Activated effector memory CD4-positive, alpha-beta T cell treated with Interleukin-2 at 50 U/mL for 16 hours (primary cell): ENCODE results near the gene STMN3.
A peak's percentile ranks its signal among the peaks of the same experiment; 100 is the strongest.
"Not testable (repeated sequence)": the region's sequence is repeated elsewhere in the genome, so short reads cannot be mapped to it uniquely, and the experiment has no call there.

Experiments
- DNase-seq: peaks from one replicate; pipeline ENCODE4 v3.0.0-alpha.2; 2020

Gene STMN3

DNA sequence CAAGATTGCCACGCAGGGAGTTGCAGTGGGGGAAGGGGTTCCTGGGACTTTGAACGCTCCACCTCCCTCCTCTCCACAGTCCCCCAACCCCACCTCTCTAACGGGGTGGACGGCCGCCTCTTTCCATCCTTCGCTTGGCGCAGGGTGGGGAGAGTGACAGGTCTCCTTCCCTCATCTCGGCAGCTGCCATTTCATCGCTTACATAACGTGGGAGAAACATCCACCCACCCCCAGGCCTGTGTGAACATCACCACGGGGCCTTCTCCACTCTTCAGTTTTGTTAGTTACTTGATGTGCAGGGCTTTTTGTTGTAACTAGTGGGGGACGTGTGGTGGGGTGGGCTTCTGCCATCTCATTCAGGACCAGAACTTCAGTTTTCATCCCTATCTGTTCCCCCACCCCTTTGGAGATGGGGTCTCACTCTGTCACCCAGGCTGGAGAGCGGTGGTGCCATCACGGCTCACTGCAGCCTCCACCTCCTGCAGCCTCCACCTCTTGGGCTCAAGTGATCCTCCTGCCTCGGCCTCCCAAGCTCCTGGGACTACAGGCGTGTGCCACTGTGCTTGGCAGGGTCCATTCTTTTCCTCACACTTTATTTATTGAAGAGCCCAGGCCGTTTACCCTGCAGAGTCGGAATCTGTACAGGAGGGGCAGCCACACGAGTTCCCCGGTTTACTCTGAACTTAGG is 22.6 kb upstream of the STMN3 start:
- DNase-seq, result no peak

DNA sequence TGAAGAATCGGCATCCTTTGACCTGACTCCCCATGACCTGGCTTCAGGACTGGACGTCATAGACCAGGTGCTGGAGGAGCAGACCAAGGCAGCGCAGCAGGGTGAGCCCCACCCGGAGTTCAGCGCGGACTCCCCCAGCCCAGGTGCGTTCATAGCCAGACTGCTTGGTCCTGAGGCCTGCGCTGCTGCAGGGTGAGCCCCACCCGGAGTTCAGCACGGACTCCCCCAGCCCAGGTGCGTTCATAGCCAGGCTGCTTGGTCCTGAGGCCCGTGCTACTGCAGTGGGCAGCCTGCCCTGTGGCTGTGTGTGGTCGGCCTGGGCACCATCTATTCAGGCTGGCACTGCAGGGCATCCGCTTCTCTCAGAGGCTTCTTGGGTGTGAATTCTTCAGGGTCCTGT is 20.7 kb upstream of the STMN3 start:
- no peak for DNase-seq

DNA sequence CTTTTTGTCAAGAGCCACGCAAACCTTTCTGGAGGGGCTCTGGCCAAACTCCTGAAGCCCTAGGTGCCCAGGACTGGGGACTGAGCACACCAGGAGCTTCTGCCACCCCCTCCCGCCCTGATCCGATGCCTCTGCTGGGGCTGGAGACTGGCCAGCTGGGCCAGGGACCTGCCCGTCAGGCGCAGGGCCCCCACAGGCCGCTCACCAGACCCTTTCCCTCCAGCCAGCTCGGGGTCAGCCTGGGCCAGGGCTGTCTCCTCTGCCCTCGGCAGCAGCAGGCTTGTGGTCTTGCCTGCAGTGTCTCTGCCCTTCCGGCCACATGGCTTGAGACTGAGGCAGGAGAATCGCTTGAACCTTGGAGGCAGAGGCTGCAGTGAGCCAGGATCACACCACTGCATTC is 19.4 kb upstream of the STMN3 start:
- DNase-seq, result no peak

DNA sequence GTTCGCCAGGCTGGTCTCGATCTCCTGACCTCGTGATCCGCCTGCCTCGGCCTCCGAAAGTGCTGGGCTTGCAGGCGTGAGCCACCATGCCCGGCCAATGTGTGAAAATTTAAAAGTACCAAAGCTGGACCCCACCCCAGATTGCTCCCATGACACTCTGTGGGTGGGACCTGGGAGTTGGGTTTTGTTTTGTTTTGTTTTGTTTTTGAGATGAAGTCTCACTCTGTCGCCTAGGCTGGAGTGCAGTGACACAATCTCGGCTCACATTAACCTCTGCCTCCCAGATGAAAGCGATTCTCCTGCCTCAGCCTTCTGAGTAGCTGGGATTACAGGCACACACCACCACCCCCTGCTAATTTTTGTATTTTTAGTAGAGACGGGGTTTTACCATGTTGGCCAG is 18.5 kb upstream of the STMN3 start:
- not testable (repeated sequence) for DNase-seq

DNA sequence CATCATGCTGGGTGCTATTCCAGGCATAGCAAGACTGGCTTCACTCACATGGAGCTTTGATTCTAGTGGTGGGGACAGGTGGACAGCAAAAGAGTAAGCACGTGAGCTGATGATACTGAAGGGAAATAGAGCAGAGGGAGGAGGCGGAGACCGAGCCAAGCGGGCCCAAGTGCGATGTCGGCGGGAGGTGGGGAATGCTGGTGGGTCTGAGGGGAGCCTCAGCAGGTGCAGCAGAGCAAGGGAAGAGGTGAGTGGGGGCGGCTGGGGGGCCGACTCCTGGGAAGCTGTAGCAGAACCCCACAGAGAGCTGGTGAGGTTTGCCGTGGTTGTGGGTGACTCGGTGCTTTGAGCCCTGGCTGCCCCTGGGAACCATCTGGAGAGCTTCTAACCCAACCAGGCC is 15.1 kb upstream of the STMN3 start:
- no peak for DNase-seq

DNA sequence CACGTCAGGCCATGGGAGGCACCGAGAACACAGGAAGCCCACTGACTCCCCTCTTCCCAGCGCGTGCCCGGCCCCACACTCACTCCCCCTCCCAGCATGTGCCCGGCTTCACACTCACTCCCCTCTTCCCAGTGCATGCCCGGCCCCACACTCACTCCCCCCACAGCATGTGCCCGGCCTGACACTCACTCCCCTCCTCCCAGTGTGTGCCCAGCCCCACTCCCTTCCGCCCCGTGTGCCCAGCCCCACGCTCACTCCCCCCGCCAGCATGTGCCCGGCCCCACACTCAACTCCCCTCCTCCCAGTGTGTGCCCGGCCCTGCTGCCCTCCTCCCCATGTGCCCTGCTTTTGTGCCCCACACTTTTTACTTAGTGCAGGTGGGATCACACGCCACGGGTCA is 14.6 kb upstream of the STMN3 start:
- DNase-seq, result no peak

DNA sequence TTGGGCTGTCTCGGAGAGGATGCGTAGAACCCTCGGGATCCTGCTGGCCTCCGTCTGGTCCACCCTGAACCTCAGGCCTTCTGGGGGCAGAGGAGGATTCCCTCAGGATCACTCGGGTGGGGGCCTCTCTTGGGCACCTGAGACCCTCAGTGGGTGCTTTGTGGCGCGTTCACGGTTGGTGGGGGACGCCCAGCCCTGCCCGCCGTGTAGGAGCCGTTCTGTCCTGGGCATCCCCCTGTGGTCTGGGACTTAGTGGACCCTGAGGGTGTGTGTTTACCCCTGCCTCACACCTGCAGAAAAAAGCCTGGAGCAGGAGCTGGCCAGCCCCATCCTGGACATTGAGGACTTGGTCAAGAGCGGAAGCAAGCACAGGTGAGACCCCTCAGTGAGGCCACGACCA is 12.5 kb upstream of the STMN3 start:
- DNase-seq, result no peak

DNA sequence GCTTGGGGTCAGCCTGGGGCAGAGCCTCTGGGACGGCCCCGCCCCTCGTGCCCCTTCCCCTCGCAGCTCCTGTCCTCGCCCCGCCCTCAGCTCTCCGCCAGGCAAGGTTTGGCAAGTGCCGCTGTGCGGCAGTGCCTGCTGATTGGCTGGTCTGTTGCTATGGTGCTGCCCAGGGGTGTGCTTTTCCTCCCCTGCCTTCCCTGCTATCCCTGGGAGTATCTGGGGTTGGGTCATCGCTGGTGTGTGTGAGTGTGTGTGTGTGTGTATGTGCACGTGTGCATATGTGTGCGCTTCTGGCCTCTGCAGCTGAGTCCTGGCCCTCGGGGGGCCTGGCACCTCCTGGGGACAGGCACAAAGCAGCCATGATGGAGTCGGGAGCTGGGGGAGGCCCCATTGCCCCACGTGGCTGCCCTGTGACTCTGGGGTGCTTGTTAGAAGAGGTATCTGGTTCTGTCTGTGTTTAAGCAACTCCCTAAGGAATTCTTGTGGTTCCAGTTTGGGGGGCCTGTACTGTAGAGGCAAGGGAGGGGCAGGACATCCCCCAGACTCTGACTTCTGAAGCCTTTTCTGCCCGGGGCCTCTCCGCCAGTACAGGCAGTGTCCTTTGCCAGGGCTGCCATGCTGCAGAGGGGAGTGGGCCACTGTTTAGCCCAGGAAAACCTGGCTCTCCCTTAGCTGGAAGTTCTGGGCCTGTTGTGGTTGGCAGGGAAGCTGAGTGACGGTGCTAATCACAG is 11.8 kb upstream of the STMN3 start:
- no peak for DNase-seq

DNA sequence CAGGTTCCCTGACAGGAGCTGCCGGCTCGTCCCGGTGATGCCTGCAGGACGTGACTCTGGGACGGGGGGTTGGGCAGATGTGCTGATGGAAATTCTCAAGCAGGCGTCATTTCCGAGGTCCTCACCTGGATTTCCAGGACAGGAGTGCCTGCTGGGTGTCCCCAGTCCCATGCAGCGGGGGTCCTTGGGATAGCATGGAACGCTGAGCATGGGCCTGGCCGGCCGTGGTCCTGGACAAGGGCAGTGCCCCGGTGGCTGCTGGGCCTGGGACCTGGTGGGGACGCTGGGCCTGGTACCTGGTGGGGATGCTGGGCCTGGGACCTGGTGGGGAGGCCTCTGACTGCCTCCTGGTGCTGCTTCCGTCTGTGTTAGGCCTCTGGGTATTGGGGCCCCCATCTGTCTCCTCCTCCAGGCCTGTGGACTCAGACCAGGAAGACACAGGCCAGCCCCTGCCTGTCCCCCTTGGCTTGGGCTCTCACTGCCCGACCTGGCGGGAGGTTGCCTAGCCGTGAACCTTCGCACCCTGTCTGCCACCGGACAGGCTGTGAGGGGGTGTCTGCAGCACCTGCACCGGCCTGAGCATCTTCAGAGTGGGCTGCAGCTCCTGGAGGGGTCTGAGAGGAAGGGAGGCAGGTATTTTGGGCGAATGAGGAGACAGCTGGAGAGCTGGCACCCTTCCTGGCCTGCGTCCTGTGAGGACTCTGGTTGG is 11.1 kb upstream of the STMN3 start:
- DNase-seq, result no peak

DNA sequence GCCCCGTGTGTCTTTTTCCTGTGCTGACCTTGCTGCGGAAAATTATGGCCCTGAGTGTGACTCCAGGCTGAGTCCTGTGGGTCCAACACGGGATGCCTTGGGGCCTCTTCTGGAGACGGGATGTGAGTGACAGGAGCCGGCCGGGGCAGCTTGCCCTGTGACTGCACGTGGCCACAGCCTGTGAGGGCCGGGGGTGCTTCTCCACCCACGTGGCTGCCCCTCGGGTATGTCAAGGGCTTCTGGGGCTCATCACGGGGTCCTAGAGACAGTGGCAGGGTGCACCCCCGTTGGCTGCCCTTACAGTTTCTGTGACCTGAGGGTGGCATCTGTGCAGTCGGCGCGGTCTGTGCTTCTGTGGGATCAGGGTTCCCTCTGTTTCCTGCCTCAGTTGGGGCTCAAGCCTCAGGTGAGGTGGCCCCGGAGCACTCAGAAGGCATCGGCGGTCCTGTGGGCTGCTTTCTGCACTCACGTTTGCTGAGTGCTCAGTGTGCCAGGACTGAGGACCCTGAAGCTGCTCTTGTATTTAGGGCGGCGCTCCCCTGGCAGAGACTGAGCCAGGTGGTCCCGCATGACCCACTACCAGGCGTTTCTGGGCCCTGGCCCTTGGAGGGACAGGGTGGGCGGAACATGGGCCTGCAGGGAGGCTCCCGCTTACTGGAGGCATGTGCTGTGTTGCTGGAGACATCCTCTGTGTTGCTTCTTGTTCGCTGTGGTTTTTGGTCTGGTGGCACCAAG is 10.3 kb upstream of the STMN3 start:
- DNase-seq, result no peak

DNA sequence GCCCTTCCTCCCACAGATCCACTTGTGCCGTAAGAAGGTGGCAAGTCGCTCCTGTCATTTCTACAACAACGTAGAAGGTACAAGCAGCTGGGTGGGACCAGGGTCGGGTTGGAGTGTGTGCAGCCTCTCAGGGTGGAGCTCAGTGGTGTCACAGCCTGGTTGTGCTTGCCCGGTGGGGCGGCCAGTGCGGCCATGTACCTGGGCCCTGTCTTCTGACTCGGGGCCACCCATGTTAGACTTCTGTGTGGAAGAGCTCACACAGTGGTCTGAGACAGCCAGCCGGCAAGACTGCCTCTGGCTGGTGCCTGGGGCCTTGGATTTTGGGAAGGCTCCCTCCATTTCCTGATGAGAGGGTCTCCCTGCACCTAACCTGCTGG is 9.6 kb upstream of the STMN3 start:
- DNase-seq, result no peak

DNA sequence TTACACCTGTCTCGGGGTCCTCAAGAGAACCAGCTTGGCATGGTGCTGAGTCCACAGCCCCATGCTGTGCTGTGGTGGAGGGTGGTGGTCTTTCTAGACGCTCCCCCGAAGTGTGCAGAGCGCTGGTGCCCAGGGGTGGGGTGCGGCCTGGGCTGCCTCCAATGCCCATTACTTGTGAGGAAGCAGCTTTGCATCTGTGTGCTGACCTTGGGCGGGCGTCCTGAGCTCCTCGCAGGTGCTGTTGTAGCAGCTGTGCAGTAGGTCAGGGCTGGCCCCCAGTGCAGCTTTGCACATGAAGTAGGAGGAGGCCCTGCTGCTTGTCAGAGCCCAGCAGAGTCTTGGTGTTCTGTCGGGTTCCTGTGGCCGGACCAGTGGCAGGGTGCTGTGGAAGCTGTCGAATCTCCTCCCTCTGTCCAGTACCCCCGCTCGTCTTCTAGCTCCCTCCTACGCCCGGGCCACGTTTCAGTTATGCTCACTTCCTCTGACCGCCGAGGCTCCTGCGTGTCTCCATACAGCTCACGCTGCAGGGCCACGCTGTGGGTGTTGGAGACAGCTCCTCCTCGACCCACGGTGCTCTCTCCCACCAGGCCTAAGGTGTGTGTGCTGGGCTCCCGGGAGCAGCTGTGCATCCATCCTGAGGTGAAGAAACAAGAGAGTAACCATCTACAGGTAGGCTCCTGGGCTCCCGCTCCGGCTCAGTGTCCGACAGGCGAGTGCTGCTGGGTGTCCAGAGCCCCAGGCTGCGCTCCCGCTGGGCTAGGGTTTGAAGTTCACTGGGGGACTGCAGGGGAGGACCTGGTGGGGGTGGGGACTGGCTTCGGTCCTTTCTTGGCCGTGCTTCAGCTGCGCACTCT is 9.0 kb upstream of the STMN3 start:
- no peak for DNase-seq

DNA sequence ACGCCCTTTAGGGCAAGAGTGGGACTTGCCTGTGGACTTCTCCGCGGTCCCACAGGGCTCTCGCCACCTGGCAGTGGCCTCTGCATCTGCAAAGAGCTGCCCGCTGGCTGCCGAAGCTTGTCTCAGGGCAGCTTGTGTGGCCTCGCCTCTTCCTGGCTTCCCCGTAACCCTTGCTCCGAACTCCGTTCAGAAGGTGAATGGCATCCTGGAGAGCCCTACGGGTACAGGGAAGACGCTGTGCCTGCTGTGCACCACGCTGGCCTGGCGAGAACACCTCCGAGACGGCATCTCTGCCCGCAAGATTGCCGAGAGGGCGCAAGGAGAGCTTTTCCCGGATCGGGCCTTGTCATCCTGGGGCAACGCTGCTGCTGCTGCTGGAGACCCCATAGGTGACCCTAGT is 7.9 kb upstream of the STMN3 start:
- DNase-seq, result no peak

DNA sequence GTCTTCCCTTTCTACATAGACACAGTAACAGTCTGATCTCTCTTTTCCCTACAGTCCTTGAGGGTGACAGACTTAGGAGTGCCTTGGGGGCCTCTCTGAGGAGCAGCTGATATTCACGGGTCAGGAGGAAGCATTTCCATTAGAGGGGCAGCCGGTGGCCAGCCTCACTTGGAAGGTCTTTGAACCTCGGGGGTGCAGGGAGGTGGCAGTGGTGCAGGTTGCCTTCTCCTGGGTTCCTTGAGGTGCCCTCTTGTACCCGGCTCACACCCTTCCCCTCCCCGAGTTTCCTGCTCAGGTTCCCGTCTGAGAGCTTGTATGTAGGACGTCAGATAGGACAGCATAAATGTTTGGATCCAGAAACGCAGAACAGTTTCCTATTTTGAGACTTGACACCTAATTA is 7.4 kb upstream of the STMN3 start:
- no peak for DNase-seq

DNA sequence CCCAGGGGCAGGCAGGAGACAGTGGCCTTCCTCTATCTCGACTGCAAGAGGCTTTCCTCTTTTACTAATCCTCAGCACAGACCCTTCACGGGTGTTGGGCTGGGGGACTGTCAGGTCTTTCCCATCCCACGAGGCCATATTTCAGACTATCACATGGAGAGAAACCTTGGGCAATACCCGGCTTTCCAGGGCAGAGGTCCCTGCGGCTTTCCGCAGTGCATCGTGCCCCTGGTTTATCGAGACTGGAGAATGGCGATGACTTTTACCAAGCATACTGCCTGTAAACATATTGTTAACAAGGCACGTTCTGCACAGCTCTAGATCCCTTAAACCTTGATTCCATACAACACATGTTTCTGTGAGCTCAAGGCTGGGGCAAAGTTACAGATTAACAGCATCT is 7.0 kb upstream of the STMN3 start:
- not testable (repeated sequence) for DNase-seq

DNA sequence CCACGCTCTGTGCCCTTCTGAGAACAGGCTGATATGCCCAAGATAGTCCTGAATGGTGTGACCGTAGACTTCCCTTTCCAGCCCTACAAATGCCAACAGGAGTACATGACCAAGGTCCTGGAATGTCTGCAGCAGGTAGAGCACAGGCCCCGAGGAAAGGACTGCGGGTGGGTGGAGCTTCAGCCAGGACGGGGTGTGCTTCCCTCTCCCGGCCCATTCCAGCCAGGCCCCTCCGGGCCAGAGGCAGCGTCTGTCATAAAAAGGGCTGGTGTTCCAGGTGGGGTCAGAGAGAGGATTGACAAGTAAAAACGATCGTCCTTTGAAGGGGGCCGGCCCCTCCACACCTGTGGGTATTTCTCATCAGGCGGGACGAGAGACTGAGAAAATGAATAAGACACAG is 6.1 kb upstream of the STMN3 start:
- DNase-seq, result no peak

DNA sequence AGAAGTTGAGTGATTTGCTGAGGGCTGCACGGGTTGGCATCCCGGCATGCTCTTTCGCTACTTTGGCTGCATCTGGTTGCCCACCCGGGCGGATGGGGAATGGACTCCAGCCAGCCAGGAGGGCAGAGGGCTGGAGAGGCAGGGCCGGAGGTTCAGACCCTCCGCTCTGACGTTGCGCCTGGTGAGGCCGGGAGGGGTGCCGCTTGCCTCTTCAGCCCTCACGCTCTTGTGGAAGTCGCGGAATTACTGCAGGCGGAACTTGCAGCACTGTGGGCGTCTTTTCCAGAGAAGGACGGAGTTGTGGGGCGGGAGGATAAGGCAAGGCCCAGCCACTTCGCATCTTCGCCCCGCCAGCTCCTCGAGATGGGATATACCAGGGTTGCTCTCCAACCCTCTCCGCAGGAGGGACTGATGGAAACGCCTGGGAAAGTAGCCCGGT is 5.5 kb upstream of the STMN3 start:
- no peak for DNase-seq

DNA sequence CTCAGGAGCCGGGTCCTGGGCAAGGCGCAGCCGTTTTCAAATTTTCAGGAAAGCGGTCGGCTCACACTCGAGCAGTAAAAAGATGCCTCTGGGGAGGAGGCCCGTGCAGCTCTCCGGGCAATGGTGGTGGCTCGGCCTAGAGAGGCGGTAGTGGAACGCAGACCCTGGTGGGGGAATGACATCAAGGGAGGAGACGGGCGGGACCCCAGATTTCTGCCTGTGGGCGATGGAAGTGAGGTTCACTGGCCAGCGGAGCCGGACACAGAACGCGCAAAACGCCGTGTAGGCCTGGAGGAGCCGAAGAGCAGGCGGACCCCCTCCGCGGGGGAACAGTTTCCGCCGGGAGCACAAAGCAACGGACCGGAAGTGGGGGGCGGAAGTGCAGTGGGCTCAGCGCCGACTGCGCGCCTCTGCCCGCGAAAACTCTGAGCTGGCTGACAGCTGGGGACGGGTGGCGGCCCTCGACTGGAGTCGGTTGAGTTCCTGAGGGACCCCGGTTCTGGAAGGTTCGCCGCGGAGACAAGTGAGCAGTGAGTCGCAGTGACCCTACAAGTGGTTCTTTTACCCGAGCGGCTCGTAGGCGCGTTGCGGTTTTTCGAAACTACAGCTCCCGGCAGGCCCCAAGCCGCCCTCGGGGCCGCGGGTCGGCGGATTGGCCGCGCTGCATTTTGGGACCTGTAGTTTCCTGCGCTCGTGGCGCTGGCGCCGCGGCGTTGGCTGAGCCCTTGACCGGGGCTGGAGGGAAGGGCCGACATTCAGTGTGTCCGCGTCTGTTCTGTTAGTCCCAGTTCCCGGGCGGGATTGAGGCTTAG is 4.9 kb upstream of the STMN3 start, which contains the start of gene RTEL1:
Gene RTEL1, plus strand, starts transcription at position 376 of the 812 bp plus-strand sequence. CDS start 1,091 bp downstream, outside the sequence.
- peak; percentile 86 for DNase-seq

DNA sequence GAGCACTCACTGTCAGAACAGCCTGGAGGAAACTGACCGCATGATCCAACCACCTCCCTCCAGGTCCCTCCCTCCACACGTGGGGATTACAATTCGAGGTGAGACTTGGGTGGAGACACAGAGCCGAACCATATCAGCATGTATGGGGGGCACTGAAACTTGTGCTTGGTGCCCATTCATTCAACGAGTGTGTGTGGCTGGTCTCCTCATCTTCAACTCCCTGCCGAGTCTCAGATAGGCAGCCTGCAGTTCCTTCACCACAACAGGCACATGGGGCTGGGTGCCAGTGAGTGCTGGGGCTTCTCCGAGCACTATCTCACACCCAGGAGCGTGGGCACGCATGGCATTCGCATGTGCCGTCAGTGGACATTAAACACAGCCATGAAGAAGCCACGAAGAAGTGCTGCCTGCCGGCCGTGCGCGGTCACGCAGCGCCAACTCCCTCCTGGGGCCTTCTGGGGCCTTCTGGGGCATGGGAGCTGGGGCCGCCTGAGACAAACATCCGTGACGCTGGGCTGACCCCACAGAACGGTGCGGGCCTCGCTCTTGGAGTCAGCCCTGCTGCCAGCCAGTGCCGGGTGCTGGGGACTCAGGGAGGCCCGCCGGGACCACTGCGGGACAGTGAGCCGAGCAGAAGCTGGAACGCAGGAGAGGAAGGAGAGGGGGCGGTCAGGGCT is 4.2 kb upstream of the STMN3 start:
- no peak for DNase-seq

DNA sequence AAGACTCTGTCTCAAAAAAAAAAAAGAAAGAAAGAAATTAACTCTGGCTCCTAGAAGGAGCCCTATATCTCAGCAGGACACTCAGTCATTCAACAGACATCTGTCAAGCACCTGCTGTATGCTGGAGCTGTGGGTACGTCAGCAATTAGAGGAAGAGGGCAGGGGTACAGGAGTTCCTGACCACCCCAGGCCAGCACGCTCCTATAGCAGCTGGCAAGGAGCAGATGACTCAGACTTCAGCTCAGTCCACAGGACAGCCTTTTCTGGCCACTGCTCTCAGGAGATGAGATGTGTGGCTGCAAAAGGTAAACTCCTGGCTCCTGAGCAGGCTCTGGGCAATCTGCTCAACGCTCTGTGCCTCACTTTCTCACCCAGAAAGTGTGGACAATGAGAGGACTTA is 3.2 kb upstream of the STMN3 start:
- no peak for DNase-seq

DNA sequence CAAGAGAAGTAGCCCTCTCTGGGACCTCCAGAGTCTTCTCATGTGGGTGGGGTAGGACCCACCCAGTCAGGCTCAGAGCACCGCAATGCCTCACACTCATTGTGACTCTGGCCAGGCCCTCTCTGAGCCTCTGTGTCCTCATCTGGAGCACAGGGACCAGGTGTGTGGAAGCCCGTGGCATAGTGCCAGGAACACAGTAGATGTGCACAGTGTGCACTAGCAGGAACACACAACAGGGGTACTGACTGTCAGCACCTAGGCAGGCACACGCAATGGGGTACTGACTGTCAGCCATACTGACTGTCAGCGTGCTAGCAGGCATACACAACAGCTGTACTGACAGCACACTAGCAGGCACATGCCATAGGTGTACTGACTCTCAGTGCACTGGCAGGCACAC is 2.0 kb upstream of the STMN3 start:
- no peak for DNase-seq
